Activated CD8-positive, alpha-beta T cell treated with anti-CD3 and anti-CD28 coated beads for 36 hours (primary cell): ENCODE data around the gene CCDC71. TPM values are rescaled to one million over a fixed set of nuclear protein-coding genes. Genes with fewer than 3 reads are reported as not detected.
A peak's percentile ranks its signal among the peaks of the same experiment; 100 is the strongest.

Source experiments
- ATAC-seq: fragments of 200-7000 bp; cut with Tn5 transposase; one replicate; pipeline ENCODE4 v1.10.0; 2021; ENCODE audit warnings: mild to moderate bottlenecking, moderate library complexity
- CTCF ChIA-PET: fragments of 350-600 bp; sonication (Branson Sonifier 250); formaldehyde crosslinking; loops from one replicate; lab custom pipeline; 2021; ENCODE audit warnings: antibody characterized with exemption; lab: Charles Lee
- POLR2A ChIA-PET: fragments of 350-600 bp; sonication (Branson Sonifier 250); formaldehyde crosslinking; loops from one replicate; lab custom pipeline; 2021; ENCODE audit warnings: antibody characterized with exemption; lab: Charles Lee
- DNase-seq: peaks from one replicate; pipeline ENCODE4 v3.0.0-alpha.2; 2020
- H3K27ac Mint-ChIP-seq: one replicate; pipeline ENCODE4 v1.8.0; 2021; ENCODE audit warnings: mild to moderate bottlenecking, mixed read lengths
- H3K27me3 Mint-ChIP-seq: one replicate; pipeline ENCODE4 v1.8.0; 2021; ENCODE audit warnings: mixed read lengths
- H3K36me3 Mint-ChIP-seq: one replicate; pipeline ENCODE4 v1.8.0; 2021; ENCODE audit warnings: low read depth, mixed read lengths
- H3K4me1 Mint-ChIP-seq: one replicate; pipeline ENCODE4 v1.8.0; 2021; ENCODE audit warnings: low read depth, mixed read lengths
- H3K4me3 Mint-ChIP-seq: one replicate; pipeline ENCODE4 v1.8.0; 2021; ENCODE audit warnings: mild to moderate bottlenecking, moderate library complexity, mixed read lengths
- H3K9me3 Mint-ChIP-seq: one replicate; pipeline ENCODE4 v1.8.0; 2021; ENCODE audit warnings: mixed read lengths
- CTCF ChIP-seq: fragments of 200-600 bp; IDR thresholded peaks from one replicate; pipeline ENCODE4 v1.8.0; 2022; ENCODE audit warnings: antibody characterized with exemption, mild to moderate bottlenecking
- intact Hi-C: fragments of 100-400 bp; cut with micrococcal nuclease; formaldehyde crosslinking; loops from one replicate; pipeline ENCODE4 v1.10.0; 2022
- total RNA-seq, 2 experiments: library from RNA; stranded (reverse); gene quantifications; one replicate each; pipeline ENCODE4 v1.2.3, GENCODE V29; 2021

CCDC71 gene
- total RNA-seq, 2 experiments from 2014 or later: 18.1 to 18.7 TPM

- intact Hi-C loops: no loop called here
- H3K36me3 Mint-ChIP-seq: peaks cover 29% of the 10 kb centered on the region
- no peaks in the 10 kb centered on the region for H3K27me3 Mint-ChIP-seq
- ChIA-PET CTCF (interaction anchor here (0.7 to 1.1 kb wide), 4 partner anchors 38 to 285 kb away, joined by 3 to 4 read pairs (median 4); partner anchors contain the start of gene USP19), POLR2A (interaction anchor here (0.7 to 1.4 kb wide), 7 partner anchors 9 to 146 kb away, joined by 3 to 5 read pairs (median 3); partner anchors contain the start of genes QRICH1 and USP19)
- ATAC-seq (no peak), DNase-seq (no peak)
- peak overlapping the region; percentile 90 for H3K4me3 Mint-ChIP-seq
- peaks cover 43% of the 10 kb centered on the region for H3K4me1 Mint-ChIP-seq
- H3K27ac Mint-ChIP-seq: peak overlapping the region; percentile 92
- no peak for TF ChIP-seq CTCF
- H3K9me3 Mint-ChIP-seq: no peaks in the 10 kb centered on the region
These were observed 979 bp downstream of the CCDC71 start for GRCh38 chr3:49164983-49165720.

GRCh38 chr3:49163609-49164008, 2.5 kb downstream of the CCDC71 start:
- H3K9me3 Mint-ChIP-seq: no peaks in the 10 kb centered on the region
- POLR2A ChIA-PET: interaction anchor here (0.6 to 1.5 kb wide), 4 partner anchors 44 to 400 kb away, joined by 3 to 5 read pairs (median 4); partner anchors contain the start of genes NDUFAF3 and USP19
- no peak for DNase-seq
- no peaks in the 10 kb centered on the region for H3K27me3 Mint-ChIP-seq
- H3K27ac Mint-ChIP-seq: no peak overlapping the region
- H3K36me3 Mint-ChIP-seq: peaks cover 29% of the 10 kb centered on the region
- TF ChIP-seq CTCF: no peak
- intact Hi-C loops: no loop called here
- peaks cover 43% of the 10 kb centered on the region for H3K4me1 Mint-ChIP-seq
- no peak for ATAC-seq
- no peak overlapping the region for H3K4me3 Mint-ChIP-seq
- CTCF ChIA-PET: interaction anchor here (1.2 kb wide), 1 partner anchor 177 kb away, joined by 3 read pairs; the partner anchor contains the start of gene USP4

GRCh38 chr3:49162751-49163419, 3.2 kb downstream of the CCDC71 start:
- intact Hi-C loops: no loop called here
- peaks cover 43% of the 10 kb centered on the region for H3K4me1 Mint-ChIP-seq
- no peak for TF ChIP-seq CTCF
- ChIA-PET POLR2A (interaction anchor here (0.6 to 1.5 kb wide), 3 partner anchors 105 to 178 kb away, joined by 3 to 4 read pairs (median 4); partner anchors contain the start of gene NDUFAF3), CTCF (interaction anchor here (1.2 to 2.6 kb wide), 2 partner anchors 9 to 177 kb away, joined by 3 to 13 read pairs; partner anchors contain the start of genes KLHDC8B and USP4)
- H3K4me3 Mint-ChIP-seq: no peak overlapping the region
- peaks cover 29% of the 10 kb centered on the region for H3K36me3 Mint-ChIP-seq
- no peak for DNase-seq
- H3K27ac Mint-ChIP-seq: peak overlapping the region; percentile 25
- no peaks in the 10 kb centered on the region for H3K9me3 Mint-ChIP-seq
- ATAC-seq: no peak
- H3K27me3 Mint-ChIP-seq: no peaks in the 10 kb centered on the region

GRCh38 chr3:49161808-49162530, 4.2 kb downstream of the CCDC71 start:
- CTCF ChIA-PET: interaction anchor here (2.6 kb wide), 1 partner anchor 10 kb away, joined by 13 read pairs; the partner anchor contains the start of gene KLHDC8B
- peaks cover 43% of the 10 kb centered on the region for H3K4me1 Mint-ChIP-seq
- intact Hi-C loops: no loop called here
- H3K4me3 Mint-ChIP-seq: no peak overlapping the region
- peak overlapping the region; percentile 76 for H3K27ac Mint-ChIP-seq
- H3K36me3 Mint-ChIP-seq: peaks cover 29% of the 10 kb centered on the region
- peak; percentile 30 for DNase-seq
- ATAC-seq: no peak
- H3K9me3 Mint-ChIP-seq: no peaks in the 10 kb centered on the region
- no peak for TF ChIP-seq CTCF
- POLR2A ChIA-PET: interaction anchor here (0.6 to 1.5 kb wide), 5 partner anchors 59 to 177 kb away, joined by 3 to 4 read pairs (median 4); partner anchors contain the start of genes NDUFAF3 and QRICH1
- no peaks in the 10 kb centered on the region for H3K27me3 Mint-ChIP-seq
